ENCODE measurements around the gene ACTMAP. TPM values are rescaled to one million over a fixed set of nuclear protein-coding genes. Genes with fewer than 3 reads are reported as not detected.

The ACTMAP gene
- total and polyA plus RNA-seq, 2 of the 8 experiments (the other 6 are each of a cell fraction or from before 2014, with no cell fraction given) = 24.1 to 26.5 TPM

DNA sequence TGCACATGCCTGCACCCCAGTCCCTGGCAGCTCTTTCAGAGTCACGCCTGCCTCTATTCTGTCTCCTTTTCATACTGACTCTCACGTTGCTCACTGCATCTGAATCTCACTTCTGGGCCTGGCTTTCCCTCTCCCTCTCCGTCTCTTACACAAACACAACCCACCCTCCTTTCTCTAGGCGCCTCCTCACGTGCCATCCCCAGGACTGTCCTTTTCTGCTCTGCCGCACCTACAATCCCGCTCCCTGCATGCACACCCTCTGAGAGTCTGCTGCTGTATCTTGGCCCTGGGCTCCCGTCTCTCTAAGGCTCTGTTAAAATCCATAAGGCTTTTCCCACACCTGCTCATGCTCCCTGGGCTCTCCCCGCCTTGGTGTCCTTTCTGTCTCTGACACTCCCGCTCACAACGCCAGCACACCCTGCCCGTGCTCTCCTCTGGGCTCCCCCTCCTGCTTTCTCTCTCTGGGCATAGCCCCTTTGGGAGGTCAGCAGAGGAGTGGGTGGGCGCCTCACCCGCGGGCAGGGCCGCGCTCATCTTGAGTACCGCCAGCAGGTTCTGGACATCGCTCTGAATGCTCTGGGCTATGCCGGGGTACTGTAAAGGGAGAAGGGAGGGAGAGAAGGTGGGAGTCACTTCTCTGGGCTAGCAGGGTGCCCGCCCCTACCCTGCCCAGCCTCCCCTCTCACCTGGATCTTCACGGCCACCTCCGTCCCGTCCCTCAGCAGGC lies 47.1 kb downstream of the ACTMAP start:
- no peak overlapping the region for H2AFZ ChIP-seq (ENCODE audit: low read length)
- FAIRE-seq (no peak), DNase-seq (ENCODE audit: low read depth in 1 of 2, low spot score in 2 of 2) (no peak)
- no peak overlapping the region for H2BK12ac ChIP-seq (ENCODE audit: low read depth, low read length)
- ChIA-PET POLR2A (ENCODE audit: partially characterized antibody) (interaction anchor here (0.6 to 2.8 kb wide), 14 partner anchors 9 to 125 kb away, joined by 3 to 24 read pairs (median 4); partner anchors contain the start of genes ACTMAP, COQ8B, ITPKC and NUMBL), CTCF (ENCODE audit: partially characterized antibody) (interaction anchor here (0.7 to 4.0 kb wide), 20 partner anchors 11 to 182 kb away, joined by 3 to 15 read pairs (median 4); partner anchors contain the start of genes COQ8B, ITPKC and MIA)
- no peak overlapping the region for H3K9ac ChIP-seq (replicated peaks in 1 of 4; ENCODE audit: extremely low read depth in 1 of 4, low read depth in 3 of 4, low read length in 3 of 4)
- no peak overlapping the region for H3K23ac ChIP-seq (ENCODE audit: insufficient read length)
- no peak overlapping the region for H3K4me3 ChIP-seq (ENCODE audit: extremely low read depth in 1 of 4, insufficient read depth in 2 of 4, low read depth in 3 of 4, low read length in 4 of 4)
- H3K18ac ChIP-seq (ENCODE audit: extremely low read depth, low read length) = no peak overlapping the region
- peaks cover 3% of the 10 kb centered on the region; the same call in 1 of the 2 replicates for H3K79me1 ChIP-seq (ENCODE audit: low read depth, low read length)
- peaks cover 0 to 4% (median 1%) of the 10 kb centered on the region in 4 experiments; a peak in 5 of 7 replicates for H3K4me1 ChIP-seq (replicated peaks in 1 of 4; ENCODE audit: control insufficient read depth in 3 of 4, insufficient read depth in 4 of 4, low read length in 3 of 4)
- H3K27ac ChIP-seq (ENCODE audit: low read depth, low read length) = no peak overlapping the region
- H2BK20ac ChIP-seq (ENCODE audit: low read length) = no peak overlapping the region
- H3K79me2 ChIP-seq (ENCODE audit: control insufficient read depth in 1 of 2, insufficient read depth in 2 of 2, low read length in 2 of 2) = no peaks in the 10 kb centered on the region
- no peak overlapping the region for H2BK120ac ChIP-seq (replicated peaks; ENCODE audit: low read depth, low read length)
- H3K4me2 ChIP-seq (ENCODE audit: insufficient read depth in 1 of 2, low read depth in 2 of 2, low read length in 2 of 2) = no peak overlapping the region
- no peak overlapping the region for H3K4ac ChIP-seq (replicated peaks; ENCODE audit: insufficient read length, low read depth, low read length)
- WGBS, 2 experiments (ENCODE audit: extremely low coverage in 1 of 2, insufficient coverage in 1 of 2, insufficient read length in 1 of 2, insufficient replicate concordance in 2 of 2, low coverage in 1 of 2, low lambda C conversion rate in 2 of 2, missing lambda C conversion rate in 1 of 2) = 87% methylated on average over 21 of the region's 24 CpGs; no CpG with 5 or more reads in 1 of the 2 experiments
- H4K20me1 ChIP-seq (replicated peaks in 1 of 2; ENCODE audit: control insufficient read depth in 1 of 2, insufficient read depth in 2 of 2, low read length in 2 of 2) = peaks cover 0 to 4% of the 10 kb centered on the region in 2 experiments
- H3K36me3 ChIP-seq (ENCODE audit: control insufficient read depth in 2 of 4, insufficient read depth in 4 of 4, low read length in 3 of 4) = peaks cover 8 to 31% (median 27%) of the 10 kb centered on the region in 4 experiments; a peak in 7 of 8 replicates
- no peak overlapping the region for H4K91ac ChIP-seq (replicated peaks; ENCODE audit: insufficient read length, low read length)
- H4K8ac ChIP-seq (ENCODE audit: extremely low read depth, insufficient read depth, low read length) = no peak overlapping the region
- H3K9me3 ChIP-seq (ENCODE audit: insufficient read depth in 2 of 2, low read depth in 1 of 2, low read length in 1 of 2) = no peaks in the 10 kb centered on the region
- no peak overlapping the region for H3K14ac ChIP-seq (ENCODE audit: insufficient read length)
- no peak overlapping the region for H2BK5ac ChIP-seq (ENCODE audit: low read depth, low read length)
- H2BK15ac ChIP-seq (ENCODE audit: low read length) = no peak overlapping the region
- H3K27me3 ChIP-seq (replicated peaks in 1 of 4; ENCODE audit: control insufficient read depth in 3 of 4, extremely low read depth in 1 of 4, insufficient read depth in 3 of 4, low read length in 3 of 4) = no peaks in the 10 kb centered on the region
- no peak overlapping the region for H3K56ac ChIP-seq (replicated peaks; ENCODE audit: insufficient read length, low read depth, low read length)
- no peak overlapping the region for H4K5ac ChIP-seq (ENCODE audit: insufficient read length, low read depth, low read length)
- H3K23me2 ChIP-seq (ENCODE audit: low read depth, low read length) = no peaks in the 10 kb centered on the region; the same call in 1 of the 2 replicates
- H2AK5ac ChIP-seq (ENCODE audit: low read depth, low read length) = no peak overlapping the region
- no peak for TF ChIP-seq RBBP5 (IDR thresholded peaks at IDR 0.05; ENCODE audit: borderline replicate concordance, low read depth, low read length)
- TF ChIP-seq, protein P1, sequence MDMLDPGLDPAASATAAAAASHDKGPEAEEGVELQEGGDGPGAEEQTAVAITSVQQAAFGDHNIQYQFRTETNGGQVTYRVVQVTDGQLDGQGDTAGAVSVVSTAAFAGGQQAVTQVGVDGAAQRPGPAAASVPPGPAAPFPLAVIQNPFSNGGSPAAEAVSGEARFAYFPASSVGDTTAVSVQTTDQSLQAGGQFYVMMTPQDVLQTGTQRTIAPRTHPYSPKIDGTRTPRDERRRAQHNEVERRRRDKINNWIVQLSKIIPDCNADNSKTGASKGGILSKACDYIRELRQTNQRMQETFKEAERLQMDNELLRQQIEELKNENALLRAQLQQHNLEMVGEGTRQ (IDR thresholded peaks at IDR 0.05; ENCODE audit: low read length) = no peak
- no peak for TF ChIP-seq GABPA (IDR thresholded peaks at IDR 0.05; ENCODE audit: borderline replicate concordance, insufficient read depth, low read length)
- no peak for TF ChIP-seq POLR2AphosphoS5 (IDR thresholded peaks at IDR 0.05; ENCODE audit: low read depth, low read length)
- TF ChIP-seq ATF3 (IDR thresholded peaks at IDR 0.05; ENCODE audit: insufficient read depth, low read depth, low read length) = no peak
- no peak for TF ChIP-seq TAF1 (IDR thresholded peaks at IDR 0.05; ENCODE audit: low read depth, low read length)
- TF ChIP-seq CTCF (IDR thresholded peaks at IDR 0.05; ENCODE audit: control extremely low read depth in 1 of 3, insufficient read depth in 1 of 3, low read depth in 1 of 3, low read length in 3 of 3) = no peak

All from H1 (cell line).